ENCODE data around the gene AP1G1. TPM values are rescaled to one million over a fixed set of nuclear protein-coding genes. Genes with fewer than 3 reads are reported as not detected.

The AP1G1 gene
- polyA plus RNA-seq, 1 of the 3 experiments (the other 2 are of a cell fraction) = 23.8 TPM

GRCh38 chr16:71706046-71706445 lies 102.6 kb downstream of the AP1G1 start:
- H3K27ac ChIP-seq (ENCODE audit: low read depth in 2 of 2, low read length in 1 of 2) = no peak overlapping the region
- no peaks in the 10 kb centered on the region for H3K27me3 ChIP-seq (ENCODE audit: insufficient read depth)
- no peak overlapping the region for H2AFZ ChIP-seq (ENCODE audit: low read depth)
- WGBS (ENCODE audit: low lambda C conversion rate) = 96% methylated on average over 2 of the region's 2 CpGs
- TF ChIP-seq MXI1 (IDR thresholded peaks at IDR 0.05; ENCODE audit: low read depth, low read length) (no peak), IRF3 (IDR thresholded peaks at IDR 0.05; ENCODE audit: low read depth, low read length) (no peak), EZH2phosphoT487 (IDR thresholded peaks at IDR 0.05; ENCODE audit: borderline replicate concordance, low read depth) (no peak), JUND (IDR thresholded peaks at IDR 0.05) (no peak), YY1 (IDR thresholded peaks at IDR 0.05; ENCODE audit: low read depth) (no peak), NRF1 (IDR thresholded peaks at IDR 0.05; ENCODE audit: low read depth, low read length) (no peak), USF2 (IDR thresholded peaks at IDR 0.05; ENCODE audit: borderline replicate concordance, low read depth, low read length) (no peak), GABPA (IDR thresholded peaks at IDR 0.05; ENCODE audit: low read depth) (no peak), RFX5 (IDR thresholded peaks at IDR 0.05; ENCODE audit: low read length) (no peak), ZBTB33 (IDR thresholded peaks at IDR 0.05; ENCODE audit: borderline replicate concordance, low read depth) (no peak), FOXJ3 (CRISPR knock-in tag; IDR thresholded peaks at IDR 0.05) (no peak), TAF1 (IDR thresholded peaks at IDR 0.05; ENCODE audit: borderline replicate concordance, low read depth, low read length) (no peak), REST (IDR thresholded peaks at IDR 0.05; ENCODE audit: low read depth, low read length) (no peak), PBX3 (IDR thresholded peaks at IDR 0.05) (no peak), SIN3A (IDR thresholded peaks at IDR 0.05; ENCODE audit: borderline replicate concordance, low read depth, low read length) (no peak), MAX (IDR thresholded peaks at IDR 0.05; ENCODE audit: low read depth) (no peak), FOSL2 (IDR thresholded peaks at IDR 0.05; ENCODE audit: borderline replicate concordance, low read depth) (no peak)
- no peaks in the 10 kb centered on the region for H3K9me3 ChIP-seq
- no peak overlapping the region for H3K9ac ChIP-seq
- peaks cover 4 to 20% of the 10 kb centered on the region in 2 experiments; a peak in 3 of 4 replicates for H3K4me1 ChIP-seq (ENCODE audit: control insufficient read depth in 1 of 2, insufficient read depth in 2 of 2, low read depth in 1 of 2, low read length in 1 of 2)
- peaks cover 58% of the 10 kb centered on the region for H3K79me2 ChIP-seq (ENCODE audit: insufficient read depth)
- POLR2A ChIA-PET = no interaction called here
- H3K4me2 ChIP-seq = no peak overlapping the region
- H3K9me2 ChIP-seq = no peaks in the 10 kb centered on the region
- H4K20me1 ChIP-seq (ENCODE audit: insufficient read depth) = peaks cover 20% of the 10 kb centered on the region; the same call in 1 of the 2 replicates
- H3K4me3 ChIP-seq (ENCODE audit: low read depth in 2 of 2, low read length in 1 of 2) = no peak overlapping the region
- H3F3A ChIP-seq (replicated peaks; ENCODE audit: insufficient read depth) = peaks cover 11% of the 10 kb centered on the region
- CTCF ChIA-PET = interaction anchor here (1.0 kb wide), 1 partner anchor 14 kb away, joined by 4 read pairs; no protein-coding TSS in a partner anchor
- H3K36me3 ChIP-seq (replicated peaks in 1 of 2; ENCODE audit: control insufficient read depth in 1 of 2, insufficient read depth in 2 of 2, low read length in 1 of 2) = peaks cover 8 to 20% of the 10 kb centered on the region in 2 experiments
- no peak for DNase-seq

Measured in SK-N-SH (cell line).